Suprapubic skin (tissue), 4 donors: ENCODE results near the gene APOL1.

ENCODE experiments used
- CTCF ChIP-seq, 2 donors: fragments of 200-600 bp in 1 of 2; fragments of 450-650 bp in 1 of 2; sonication (generic) in 1 of 2; IDR thresholded peaks; one replicate each; pipeline ENCODE4 v1.5.1; 2016 to 2019; ENCODE audit warnings: antibody characterized with exemption in 2 of 2, mild to moderate bottlenecking in 1 of 2, moderate library complexity in 1 of 2
- POLR2A ChIP-seq, 2 donors: fragments of 450-650 bp; IDR thresholded peaks; one replicate each; pipeline ENCODE4 v1.6.1; 2017; ENCODE audit warnings: antibody characterized with exemption in 2 of 2, mild to moderate bottlenecking in 2 of 2, moderate library complexity in 2 of 2
- POLR2AphosphoS5 ChIP-seq, 3 donors: sonication (generic); formaldehyde crosslinking; IDR thresholded peaks; one replicate each; pipeline ENCODE4 v1.6.1; 2017; ENCODE audit warnings: antibody characterized with exemption in 3 of 3

GRCh38 chr22:36281781-36282327 lies 28.9 kb downstream of the APOL1 start:
- TF ChIP-seq CTCF (IDR thresholded peaks at IDR 0.05): no peak
- no peak for TF ChIP-seq POLR2A (IDR thresholded peaks at IDR 0.05)
- TF ChIP-seq POLR2AphosphoS5 (IDR thresholded peaks at IDR 0.05): no peak
